Activated naive CD4-positive, alpha-beta T cell treated with anti-CD3 and anti-CD28 coated beads, Interleukin-2, amount 50 U/mL, for 16 hours (primary cell): ENCODE results near the gene COL20A1.
"Not testable (repeated sequence)": the region's sequence is repeated elsewhere in the genome, so short reads cannot be mapped to it uniquely, and the experiment has no call there.

Experiments used
- DNase-seq: peaks from one replicate; pipeline ENCODE4 v3.0.0-alpha.2; 2020

The COL20A1 gene

GRCh38 chr20:63292904-63293303 is at the start of gene COL20A1:
Gene COL20A1, plus strand, starts transcription at chr20:63293186. Its CDS starts 1,922 bp downstream, at chr20:63295108.
- DNase-seq = no peak

- DNase-seq = no peak
These were observed 49.3 kb upstream of the COL20A1 start for GRCh38 chr20:63243604-63244247.

DNA sequence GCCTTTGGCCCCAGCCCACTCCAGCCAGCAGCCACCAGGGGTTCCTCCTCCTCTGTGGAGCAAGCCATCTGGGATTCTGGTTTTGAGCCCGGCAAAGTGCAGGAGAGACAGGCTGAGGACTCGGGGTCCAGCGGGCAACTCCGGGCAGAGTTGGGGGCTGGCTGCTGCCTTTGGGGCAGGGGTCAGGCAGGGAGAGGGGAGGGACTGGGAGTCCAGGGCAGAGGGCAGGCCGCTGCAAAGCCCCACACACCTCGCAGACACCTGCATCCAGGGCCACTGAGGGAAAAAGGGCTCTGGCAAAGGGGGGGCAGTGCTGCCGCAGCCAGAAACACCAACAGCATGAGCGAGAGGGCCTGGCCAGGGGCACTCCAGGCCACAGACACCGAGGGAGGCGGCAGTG is 48.5 kb upstream of the COL20A1 start:
- DNase-seq = no peak

GRCh38 chr20:63246490-63247288 is 46.3 kb upstream of the COL20A1 start:
- no peak for DNase-seq

- no peak for DNase-seq
These were observed 45.2 kb upstream of the COL20A1 start for GRCh38 chr20:63247671-63248228.

GRCh38 chr20:63248835-63249591 is 44.0 kb upstream of the COL20A1 start:
- DNase-seq = no peak

DNA sequence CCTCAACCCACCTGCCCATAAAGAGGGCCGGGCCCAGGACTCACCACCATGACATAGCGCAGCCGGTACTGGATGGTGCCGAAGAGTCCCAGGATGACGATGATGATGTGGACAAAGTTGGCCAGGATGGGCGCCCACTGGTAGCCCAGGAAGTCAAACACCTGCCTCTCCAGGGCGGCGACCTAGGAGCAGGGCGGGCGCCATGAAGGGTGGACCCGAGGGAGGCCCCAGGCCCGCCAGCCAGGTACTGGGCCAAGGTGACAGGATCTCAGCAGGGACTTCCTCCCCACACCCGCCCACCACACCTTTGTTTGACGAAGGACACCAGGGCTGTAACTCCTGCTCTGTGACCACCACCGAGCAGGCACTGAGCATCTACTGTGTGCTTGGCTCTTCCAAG is 43.1 kb upstream of the COL20A1 start:
- no peak for DNase-seq

GRCh38 chr20:63251350-63251749 is 41.6 kb upstream of the COL20A1 start:
- DNase-seq = not testable (repeated sequence)

DNA sequence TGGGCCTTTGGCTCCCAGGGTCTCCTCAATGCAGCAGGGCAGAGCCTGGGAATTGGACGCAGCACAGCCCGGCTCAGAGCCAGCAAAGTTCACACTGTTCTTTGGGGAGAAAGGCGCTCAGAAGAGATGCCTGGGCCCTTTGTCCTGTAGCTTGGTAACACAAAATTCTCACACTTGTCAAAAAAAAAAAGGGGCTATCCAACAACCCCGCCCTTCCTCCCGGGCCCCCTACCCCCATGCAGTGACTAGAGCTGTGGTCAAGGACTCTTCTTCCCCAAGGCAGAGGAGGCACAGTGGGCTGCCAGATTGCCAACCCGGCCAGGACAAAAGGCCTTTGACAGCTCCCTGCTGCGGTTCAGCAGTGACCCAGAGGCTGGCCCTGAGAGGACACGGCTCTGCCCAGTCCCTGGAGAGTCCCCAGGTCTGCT is 40.7 kb upstream of the COL20A1 start:
- DNase-seq = no peak

- DNase-seq = no peak
These were observed 39.9 kb upstream of the COL20A1 start for GRCh38 chr20:63253065-63253437.

GRCh38 chr20:63253438-63254231 is 39.4 kb upstream of the COL20A1 start:
- DNase-seq = no peak

GRCh38 chr20:63254232-63254605 is 38.8 kb upstream of the COL20A1 start, which contains the start of gene NKAIN4:
Gene NKAIN4, minus strand, starts transcription at chr20:63254463. Its CDS starts 13 bp downstream, at chr20:63254450.
- no peak for DNase-seq

- no peak for DNase-seq
These were observed 38.2 kb upstream of the COL20A1 start for GRCh38 chr20:63254606-63255384.

DNA sequence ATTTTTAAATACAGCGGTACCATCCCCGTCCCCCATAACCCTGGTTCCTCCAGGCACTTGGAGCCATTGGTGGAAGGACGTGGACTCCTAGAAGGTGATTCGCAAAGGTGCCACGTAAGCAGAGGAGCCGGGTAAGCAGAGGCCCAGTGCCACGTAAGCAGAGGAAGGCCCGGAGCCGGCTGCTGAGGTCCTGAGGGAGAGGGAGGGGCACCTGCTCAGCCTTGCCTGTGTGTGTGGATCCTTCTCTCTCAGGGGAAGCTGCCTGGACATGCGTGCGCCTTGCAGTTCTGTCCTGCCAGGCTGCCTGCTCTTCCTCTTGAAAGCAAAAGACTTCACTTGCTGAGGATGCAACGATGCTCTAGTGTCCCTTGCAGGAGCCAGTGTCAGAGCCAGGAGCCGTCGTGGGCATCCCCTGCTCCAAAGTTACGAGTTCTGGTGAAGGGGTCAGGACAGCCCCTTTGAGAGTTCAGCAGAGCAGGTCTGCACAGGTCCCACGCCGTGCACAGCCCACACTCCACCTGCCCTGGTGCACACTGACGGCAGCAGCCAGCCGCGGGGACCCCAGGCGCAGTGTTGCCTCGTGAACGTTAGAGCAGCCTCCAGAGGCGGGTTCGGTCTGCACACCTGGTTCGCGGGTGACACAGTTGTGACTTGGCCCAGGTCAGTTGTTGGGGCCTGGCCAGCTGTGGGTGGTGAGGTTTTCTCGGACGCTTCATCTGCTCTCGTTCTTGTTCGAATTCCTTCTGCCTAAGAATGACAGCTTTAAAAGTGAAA is 36.9 kb upstream of the COL20A1 start:
- DNase-seq = no peak

DNA sequence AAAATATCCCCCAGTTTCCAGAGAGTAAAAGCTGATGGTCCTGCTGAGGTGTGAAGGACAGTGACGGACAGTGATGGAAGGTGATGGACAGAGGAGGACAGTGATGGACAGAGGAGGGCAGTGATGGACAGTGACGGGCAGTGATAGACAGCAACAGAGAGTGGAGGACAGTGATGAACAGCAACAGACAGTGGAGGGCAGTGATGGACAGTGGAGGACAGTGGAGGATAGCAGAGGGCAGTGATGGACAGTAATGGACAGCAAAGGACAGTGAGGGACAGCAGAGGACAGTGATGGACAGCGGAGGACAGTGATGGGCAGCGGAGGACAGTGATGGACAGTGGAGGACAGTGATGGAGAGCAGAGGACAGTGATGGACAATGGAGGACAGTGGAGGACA is 36.0 kb upstream of the COL20A1 start:
- DNase-seq = no peak

- no peak for DNase-seq
These were observed 35.4 kb upstream of the COL20A1 start for GRCh38 chr20:63257629-63258028.

DNA sequence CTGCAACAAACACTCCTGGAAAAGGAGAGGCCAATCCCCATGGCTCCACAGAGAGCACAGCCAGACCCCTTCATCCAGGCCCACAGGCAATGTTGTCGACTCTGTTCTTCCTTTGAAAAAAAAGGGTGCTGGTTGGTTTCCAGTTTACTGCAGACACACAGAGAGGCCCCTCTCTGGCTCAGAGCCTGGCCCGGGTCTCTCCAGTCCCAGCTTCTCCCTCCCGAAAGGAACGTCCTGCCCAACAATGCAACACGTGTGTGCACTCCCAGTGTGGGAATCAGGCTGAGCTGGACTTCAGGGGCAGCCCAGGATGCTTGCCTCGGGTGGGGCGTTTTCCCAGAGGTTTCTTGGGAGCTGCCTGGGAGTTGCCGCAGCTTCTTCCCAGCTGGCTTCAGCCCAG is 34.2 kb upstream of the COL20A1 start:
- DNase-seq = no peak

DNA sequence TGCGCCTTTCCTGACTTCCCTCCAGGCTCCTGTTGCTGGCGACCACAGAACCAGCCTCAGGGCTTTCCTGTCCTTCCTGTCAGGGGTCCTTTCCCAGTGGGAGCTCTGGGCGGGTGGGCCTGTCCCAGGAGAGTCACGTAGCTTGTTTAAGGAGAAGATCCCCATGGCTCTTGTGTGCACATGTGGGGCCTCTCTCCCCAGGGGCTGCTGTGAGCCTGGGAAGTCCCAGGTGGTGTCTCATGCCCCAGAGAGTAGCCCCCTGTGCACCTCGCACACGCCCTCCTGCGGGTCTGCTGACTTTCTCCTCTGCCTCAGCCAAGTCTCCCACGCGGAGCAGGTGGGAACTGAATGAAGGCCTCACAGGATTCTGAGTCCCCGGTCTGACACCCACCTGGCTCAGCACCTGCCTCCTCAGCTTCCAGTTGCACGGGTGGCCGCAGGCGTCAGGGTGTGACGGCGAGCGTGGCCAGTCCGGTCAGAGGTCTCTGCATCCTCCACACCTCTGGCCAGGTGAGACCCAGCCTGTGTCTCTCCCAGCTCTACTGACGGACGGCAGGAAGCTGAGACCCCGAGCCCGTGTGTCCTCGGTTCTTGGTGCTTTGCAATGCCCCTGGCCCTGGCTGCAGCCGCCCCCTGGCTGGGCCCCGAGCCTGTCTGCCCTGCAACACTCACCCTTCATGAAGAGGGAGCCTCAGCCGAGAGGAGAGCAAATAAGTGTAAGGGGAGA is 33.1 kb upstream of the COL20A1 start:
- no peak for DNase-seq

GRCh38 chr20:63260521-63260920 is 32.5 kb upstream of the COL20A1 start:
- DNase-seq = no peak
